HG02884 (cell line): ENCODE results near the gene TNFRSF13B.
"Not testable (repeated sequence)": the region's sequence is repeated elsewhere in the genome, so short reads cannot be mapped to it uniquely, and the experiment has no call there.

ENCODE experiments used
- ATAC-seq: cut with Tn5 transposase; IDR thresholded peaks from one replicate; pipeline ENCODE4 v1.9.1; 2021; ENCODE audit warnings: mild to moderate bottlenecking, moderate library complexity; ENCODE audit not compliant: unreplicated experiment

The TNFRSF13B gene

GRCh38 chr17:16987830-16988601 is 16.1 kb upstream of the TNFRSF13B start:
- peak; percentile 63 for ATAC-seq

GRCh38 chr17:16987066-16987829 is 15.3 kb upstream of the TNFRSF13B start:
- ATAC-seq = no peak

DNA sequence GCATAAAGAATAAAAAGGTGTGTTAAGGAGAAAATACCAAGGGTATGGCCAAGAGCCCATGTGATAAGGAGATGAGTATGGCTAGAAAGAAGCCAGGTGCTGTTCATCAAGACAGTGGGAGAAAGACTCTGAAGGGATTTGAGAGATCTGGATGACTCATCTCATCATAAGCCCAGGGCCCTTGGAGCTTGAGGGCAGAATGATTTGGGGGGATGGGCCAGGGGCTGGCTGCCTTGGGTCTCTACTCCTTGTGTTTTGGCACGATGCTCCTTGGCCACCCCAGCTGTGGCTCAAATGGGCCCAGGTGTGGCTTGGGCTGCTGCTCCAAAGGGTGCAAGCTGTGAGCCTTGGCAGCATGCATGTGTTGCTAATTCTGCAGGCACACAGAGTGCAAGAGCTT is 14.5 kb upstream of the TNFRSF13B start:
- ATAC-seq = no peak

GRCh38 chr17:16981928-16982327 is 10.0 kb upstream of the TNFRSF13B start:
- no peak for ATAC-seq

DNA sequence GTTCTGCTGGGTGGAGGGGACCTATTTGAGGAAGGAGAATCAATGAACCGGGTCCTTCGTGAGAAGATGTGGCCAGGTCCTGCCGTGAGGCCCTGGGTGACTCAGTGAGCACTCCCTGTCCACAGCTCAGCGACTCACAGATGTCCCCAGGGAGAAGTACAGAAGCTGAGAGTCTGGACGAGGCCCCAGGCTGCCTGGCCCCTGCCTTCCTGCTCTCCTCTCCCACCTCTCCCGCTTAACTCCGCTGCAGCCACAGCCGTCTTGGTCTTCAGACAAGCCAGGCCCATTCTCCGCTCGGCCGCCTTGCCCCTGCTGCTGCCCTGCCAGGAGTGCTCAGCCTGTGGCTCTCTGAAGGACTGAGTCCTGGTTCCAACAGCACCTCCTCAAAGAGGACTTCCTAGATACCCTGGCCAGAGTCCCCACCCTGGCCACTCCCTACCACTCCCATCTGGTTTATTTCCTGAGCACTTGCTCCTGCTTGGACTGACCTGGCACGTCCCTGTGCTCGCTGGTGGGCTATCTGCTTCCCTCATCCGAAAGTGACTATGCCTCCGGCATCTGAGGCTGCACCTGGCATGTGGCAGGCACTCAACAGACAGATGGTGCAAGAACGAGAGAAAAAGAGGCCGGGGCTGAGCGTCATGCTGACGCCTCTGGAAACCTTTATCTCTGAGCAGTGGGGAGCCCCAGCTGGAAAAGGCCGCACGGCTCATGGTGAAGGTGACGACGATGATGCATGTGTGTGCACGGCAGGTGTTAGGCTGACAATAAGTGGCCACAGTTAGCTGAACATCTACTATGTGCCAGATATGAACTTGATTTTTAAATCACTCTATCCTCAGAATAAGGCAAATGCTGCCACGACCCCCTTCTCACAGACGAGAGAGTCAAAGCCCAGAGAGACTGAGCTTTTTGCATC is 9.2 kb upstream of the TNFRSF13B start:
- ATAC-seq = no peak

DNA sequence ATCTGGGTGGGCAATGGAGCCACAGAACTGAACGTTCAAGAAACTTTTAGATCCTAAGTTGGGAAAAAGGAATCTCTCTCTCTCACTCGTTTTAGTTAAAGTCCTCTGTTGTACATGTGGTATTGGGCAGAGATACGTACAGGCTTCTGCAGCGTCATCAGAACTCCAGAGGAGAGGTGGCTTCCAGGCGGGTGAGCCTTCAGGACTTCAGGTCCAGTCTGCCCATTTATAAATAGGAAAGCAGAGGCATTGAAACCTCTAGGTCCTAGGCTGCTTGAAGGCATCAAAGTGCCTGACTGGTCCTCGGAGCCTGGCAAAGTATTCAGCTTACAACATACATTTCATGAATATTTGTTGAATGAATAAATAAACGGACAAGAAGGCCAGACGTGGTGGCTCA is 8.1 kb upstream of the TNFRSF13B start:
- ATAC-seq = no peak

DNA sequence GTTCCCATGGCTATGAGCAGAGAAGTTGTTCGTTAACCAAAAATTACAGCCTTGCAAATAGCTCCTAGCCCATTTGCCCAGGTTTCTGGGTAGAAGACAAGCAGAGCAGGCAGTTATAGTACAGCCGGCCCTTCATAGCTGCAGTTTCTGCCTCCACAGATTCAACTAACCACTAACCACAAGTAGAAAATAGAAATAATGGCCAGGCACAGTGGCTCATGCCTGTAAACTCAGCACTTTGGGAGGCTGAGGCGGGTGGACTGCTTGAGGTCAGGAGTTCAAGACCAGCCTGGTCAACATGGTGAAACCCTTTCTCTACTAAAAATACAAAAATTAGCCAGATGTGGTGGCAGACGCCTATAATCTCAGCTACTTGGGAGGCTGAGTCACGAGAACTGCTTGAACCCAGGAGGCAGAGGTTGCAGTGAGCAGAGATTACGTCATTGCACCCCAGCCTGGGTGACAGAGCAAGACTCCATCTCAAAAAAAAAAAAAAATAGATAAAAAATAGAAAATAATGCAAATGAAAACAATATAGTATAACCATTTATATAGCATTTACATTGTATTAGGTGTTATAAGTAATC is 7.4 kb upstream of the TNFRSF13B start:
- ATAC-seq = not testable (repeated sequence)

- no peak for ATAC-seq
Measured at GRCh38 chr17:16977932-16978331, 6.0 kb upstream of the TNFRSF13B start.

DNA sequence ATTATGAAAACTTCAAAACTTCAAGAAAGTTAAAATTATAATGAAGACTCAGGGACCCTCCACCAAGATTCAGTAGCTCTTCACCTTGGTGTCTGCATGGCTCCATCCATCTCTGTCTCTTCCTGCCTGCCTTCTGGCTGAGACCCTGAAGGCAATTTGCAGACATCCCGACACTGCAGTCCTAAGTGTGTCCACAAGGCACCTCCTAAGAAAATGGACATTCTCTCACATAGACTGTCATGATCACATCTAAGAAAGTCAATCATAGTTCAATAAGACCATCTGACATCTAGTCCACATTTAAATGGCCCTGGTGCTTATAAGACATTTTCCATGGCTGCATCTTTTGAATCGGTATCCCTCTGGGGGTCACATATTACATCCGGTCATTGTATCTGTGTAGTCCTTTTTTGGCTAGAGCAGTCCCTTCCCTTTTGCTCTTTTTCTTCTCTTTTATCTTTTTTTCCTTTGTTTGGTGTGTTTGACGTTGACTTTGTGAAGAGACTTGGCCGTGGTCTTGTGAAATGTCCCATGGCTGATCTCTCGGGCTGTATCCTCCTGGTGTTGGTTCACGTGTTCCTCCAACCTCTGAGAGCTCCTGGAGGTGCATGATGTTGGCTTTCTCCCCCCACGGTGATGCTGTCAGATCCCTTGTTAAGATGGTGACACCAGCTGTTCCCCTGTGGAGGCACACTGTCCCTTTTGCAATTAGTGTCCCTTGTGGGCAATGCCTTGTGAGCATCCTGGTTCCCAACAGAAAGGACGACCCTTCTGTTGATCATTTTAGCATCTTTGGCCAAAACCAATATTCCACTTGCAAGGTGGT is 5.0 kb upstream of the TNFRSF13B start:
- no peak for ATAC-seq

DNA sequence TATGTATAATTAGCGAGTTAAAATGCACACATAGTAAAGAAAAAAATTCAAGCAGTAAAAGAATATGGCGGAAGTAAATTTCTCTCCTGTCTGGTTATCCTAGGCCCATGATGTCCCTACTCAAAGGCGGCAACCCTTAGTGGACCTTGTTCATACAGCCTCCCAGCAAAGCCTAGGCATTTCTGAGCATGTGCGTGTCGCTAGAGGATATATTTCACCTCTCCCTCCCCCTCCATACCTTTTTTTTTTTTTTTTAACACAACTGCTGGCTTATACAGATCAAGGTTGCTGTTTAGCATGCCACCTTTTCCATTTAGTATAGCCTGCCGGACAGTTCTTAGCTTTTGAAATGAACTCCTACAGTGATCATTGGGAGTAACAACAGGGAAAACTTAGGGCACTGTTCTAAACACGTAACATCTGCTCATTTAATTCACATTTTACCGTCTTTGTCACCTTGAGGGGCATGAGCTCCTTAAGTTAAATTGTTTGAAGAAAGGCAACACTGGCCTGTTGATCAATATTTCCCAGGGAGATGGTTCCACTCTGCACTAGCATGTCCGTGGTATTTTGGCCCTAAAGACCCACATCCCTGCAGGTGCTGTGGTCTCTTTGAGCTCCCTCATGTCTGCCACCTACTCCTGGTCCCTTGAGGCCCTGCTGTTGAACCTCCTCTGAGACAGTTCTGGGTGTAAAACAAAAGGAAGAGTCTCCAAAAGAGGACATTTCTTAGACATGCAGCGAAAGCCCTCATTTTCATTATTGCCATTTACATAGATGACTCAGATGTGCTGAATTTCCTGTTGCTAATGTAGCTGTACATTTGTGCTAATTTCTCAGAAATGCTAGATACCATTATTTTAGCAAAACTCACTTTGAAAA is 4.1 kb upstream of the TNFRSF13B start:
- no peak for ATAC-seq

DNA sequence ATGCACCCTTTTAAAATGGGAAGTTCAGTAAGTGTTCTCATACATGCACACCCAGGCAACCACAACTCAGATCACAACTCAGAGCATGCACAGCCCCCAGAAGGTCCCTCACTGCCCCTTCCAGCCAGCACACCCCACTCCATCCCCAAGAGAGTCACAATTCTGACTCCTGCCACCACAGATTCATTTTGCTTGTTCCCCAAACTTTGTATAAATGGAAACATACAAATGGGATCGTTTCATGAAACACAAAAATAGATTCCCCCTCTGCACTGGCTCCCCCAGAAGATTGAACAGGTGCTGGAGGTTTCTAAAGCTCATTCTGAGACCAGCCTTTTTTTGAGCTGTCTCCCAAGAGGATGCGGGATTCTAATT is 3.3 kb upstream of the TNFRSF13B start:
- ATAC-seq = no peak

- ATAC-seq = no peak
Measured at GRCh38 chr17:16974569-16975276, 2.8 kb upstream of the TNFRSF13B start.

GRCh38 chr17:16973760-16974540 is 2.0 kb upstream of the TNFRSF13B start:
- no peak for ATAC-seq

- not testable (repeated sequence) for ATAC-seq
Measured at GRCh38 chr17:16973043-16973442, 1.1 kb upstream of the TNFRSF13B start.

- ATAC-seq = no peak
Measured at GRCh38 chr17:16972346-16972745, 428 bp upstream of the TNFRSF13B start.

DNA sequence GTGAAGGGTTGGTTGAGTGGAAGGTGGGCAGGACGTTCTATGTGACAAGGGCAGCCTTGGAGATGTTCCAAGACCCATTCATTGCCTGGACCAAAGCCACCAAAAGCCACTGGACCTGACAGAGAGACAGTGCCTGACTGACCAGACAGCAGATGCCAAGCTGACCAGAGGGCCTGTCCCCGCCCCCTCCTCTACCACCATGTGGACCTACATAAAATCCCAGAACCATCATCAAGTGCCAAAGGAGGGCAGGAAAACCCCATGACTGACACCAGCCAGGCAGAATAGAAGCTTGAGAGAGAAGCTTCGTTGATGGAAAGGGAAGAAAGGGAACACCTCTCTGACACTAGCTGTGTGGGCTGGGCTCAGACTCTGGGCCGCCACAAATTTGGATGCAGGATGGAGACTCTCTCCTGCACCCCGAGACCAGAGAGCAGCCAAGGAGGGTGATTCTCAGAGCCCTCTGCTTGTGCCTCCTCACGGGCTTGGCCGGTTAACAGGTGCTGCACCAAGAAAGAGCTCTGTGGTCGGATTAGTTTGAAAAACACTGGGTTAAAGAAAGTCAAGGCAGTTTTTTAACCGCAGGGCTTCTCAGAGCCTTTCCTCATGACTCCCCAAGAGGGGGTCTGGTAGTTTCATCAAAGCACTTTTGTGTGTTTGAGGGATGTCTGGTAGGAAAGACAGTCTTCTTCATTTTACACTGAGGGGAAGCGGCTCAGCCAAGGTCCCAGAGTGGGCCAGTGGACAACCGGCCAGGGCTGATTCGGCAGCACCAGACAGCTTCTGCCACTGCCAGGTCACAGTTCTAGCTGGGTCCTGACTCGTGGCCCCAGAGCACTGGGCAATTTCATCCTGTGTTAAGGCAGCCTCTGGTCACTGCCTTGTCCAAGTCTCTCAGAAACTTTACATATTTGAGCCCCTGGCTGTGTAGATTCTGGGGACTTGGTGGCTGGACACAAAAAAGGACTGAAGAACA is 1.7 kb downstream of the TNFRSF13B start:
- ATAC-seq = no peak

DNA sequence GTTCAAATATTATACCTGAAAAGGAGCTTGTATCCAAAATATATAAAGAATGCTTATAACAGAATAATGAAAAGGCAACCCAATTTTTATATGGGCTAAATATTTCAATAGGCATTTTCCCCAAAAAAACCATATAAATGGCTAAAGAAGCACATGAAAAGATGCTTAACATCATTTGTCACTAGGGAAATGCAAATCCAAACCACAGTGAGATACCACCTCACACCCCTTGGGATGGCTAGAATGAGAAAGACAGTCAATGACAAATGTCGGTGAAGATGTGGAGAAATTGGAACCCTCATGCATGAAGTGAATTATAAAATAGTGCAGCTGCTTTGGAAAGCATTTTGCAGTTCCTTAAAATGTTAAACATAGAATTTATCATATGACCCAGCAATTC is 3.1 kb downstream of the TNFRSF13B start:
- no peak for ATAC-seq
